Measurements from ENCODE around the gene GPC2.

DNA sequence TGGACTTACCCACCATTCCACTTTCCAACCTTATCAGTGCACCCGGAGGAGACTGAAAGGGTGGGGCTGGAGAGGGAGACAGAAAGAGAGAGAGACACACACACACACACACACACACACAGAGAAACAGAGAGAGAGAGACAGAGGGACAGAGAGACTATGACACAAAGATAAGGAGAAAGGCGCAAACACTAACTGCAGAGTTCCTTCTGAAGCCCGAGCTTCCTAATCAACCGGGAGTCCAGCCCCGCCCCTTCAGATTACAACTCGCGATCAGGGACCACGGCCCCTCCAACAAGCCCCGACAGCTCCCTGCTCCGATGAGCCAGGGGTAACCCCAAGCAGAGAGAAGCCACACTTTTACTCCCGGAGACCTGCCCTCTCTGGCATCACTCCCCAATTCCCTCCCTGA lies 9.3 kb downstream of the GPC2 start:
- TF ChIP-seq CTCF (IDR thresholded peaks at IDR 0.05; ENCODE audit: low read depth, low read length, poor library complexity, severe bottlenecking) (no peak), EZH2phosphoT487 (IDR thresholded peaks at IDR 0.05; ENCODE audit: borderline replicate concordance, low read length) (no peak)

Data from DOHH2 (cell line).